ENCODE data around the gene CILP2. TPM values are rescaled to one million over a fixed set of nuclear protein-coding genes. Genes with fewer than 3 reads are reported as not detected.

CILP2 gene
- total RNA-seq, 1 donor from 2014 or later = 0.12 TPM

GRCh38 chr19:19580418-19580817 lies 42.4 kb downstream of the CILP2 start:
- Histone ChIP-seq H3K27me3 (ENCODE audit: low read depth) (no peaks in the 10 kb centered on the region), H3K36me3 (no peaks in the 10 kb centered on the region), H3K27ac (no peak overlapping the region), H3K4me1 (no peaks in the 10 kb centered on the region), H3K4me3 (no peak overlapping the region), H3K9me3 (no peaks in the 10 kb centered on the region)
- intact Hi-C loops (cut with DNase I) = no loop called here
- TF ChIP-seq, protein P1, sequence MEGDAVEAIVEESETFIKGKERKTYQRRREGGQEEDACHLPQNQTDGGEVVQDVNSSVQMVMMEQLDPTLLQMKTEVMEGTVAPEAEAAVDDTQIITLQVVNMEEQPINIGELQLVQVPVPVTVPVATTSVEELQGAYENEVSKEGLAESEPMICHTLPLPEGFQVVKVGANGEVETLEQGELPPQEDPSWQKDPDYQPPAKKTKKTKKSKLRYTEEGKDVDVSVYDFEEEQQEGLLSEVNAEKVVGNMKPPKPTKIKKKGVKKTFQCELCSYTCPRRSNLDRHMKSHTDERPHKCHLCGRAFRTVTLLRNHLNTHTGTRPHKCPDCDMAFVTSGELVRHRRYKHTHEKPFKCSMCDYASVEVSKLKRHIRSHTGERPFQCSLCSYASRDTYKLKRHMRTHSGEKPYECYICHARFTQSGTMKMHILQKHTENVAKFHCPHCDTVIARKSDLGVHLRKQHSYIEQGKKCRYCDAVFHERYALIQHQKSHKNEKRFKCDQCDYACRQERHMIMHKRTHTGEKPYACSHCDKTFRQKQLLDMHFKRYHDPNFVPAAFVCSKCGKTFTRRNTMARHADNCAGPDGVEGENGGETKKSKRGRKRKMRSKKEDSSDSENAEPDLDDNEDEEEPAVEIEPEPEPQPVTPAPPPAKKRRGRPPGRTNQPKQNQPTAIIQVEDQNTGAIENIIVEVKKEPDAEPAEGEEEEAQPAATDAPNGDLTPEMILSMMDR (IDR thresholded peaks at IDR 0.05) = no peak
- no peak for DNase-seq
- ATAC-seq = no peak

GRCh38 chr19:19581391-19581790 lies 43.3 kb downstream of the CILP2 start:
- DNase-seq (no peak), ATAC-seq (no peak)
- intact Hi-C loops (cut with DNase I) = no loop called here
- Histone ChIP-seq H3K4me1 (no peaks in the 10 kb centered on the region), H3K27ac (no peak overlapping the region), H3K9me3 (no peaks in the 10 kb centered on the region), H3K27me3 (ENCODE audit: low read depth) (no peaks in the 10 kb centered on the region), H3K36me3 (no peaks in the 10 kb centered on the region), H3K4me3 (no peak overlapping the region)
- TF ChIP-seq, protein P1 (IDR thresholded peaks at IDR 0.05) = no peak

GRCh38 chr19:19582471-19582870 lies 44.4 kb downstream of the CILP2 start:
- Histone ChIP-seq H3K27ac (no peak overlapping the region), H3K9me3 (no peaks in the 10 kb centered on the region), H3K4me1 (no peaks in the 10 kb centered on the region), H3K36me3 (no peaks in the 10 kb centered on the region), H3K4me3 (no peak overlapping the region), H3K27me3 (ENCODE audit: low read depth) (no peaks in the 10 kb centered on the region)
- no peak for ATAC-seq
- TF ChIP-seq, protein P1 (IDR thresholded peaks at IDR 0.05) = no peak
- no peak for DNase-seq
- intact Hi-C loops (cut with DNase I) = no loop called here

- TF ChIP-seq, protein P1 (IDR thresholded peaks at IDR 0.05) = no peak
- Histone ChIP-seq H3K27ac (no peak overlapping the region), H3K9me3 (no peaks in the 10 kb centered on the region), H3K27me3 (ENCODE audit: low read depth) (no peaks in the 10 kb centered on the region), H3K4me1 (no peaks in the 10 kb centered on the region), H3K36me3 (no peaks in the 10 kb centered on the region), H3K4me3 (no peak overlapping the region)
- intact Hi-C loops (cut with DNase I) = no loop called here
- no peak for ATAC-seq
- no peak for DNase-seq
These were observed 46.3 kb downstream of the CILP2 start for GRCh38 chr19:19584356-19584755.

GRCh38 chr19:19587771-19588170 lies 49.7 kb downstream of the CILP2 start:
- ATAC-seq = no peak
- TF ChIP-seq, protein P1 (IDR thresholded peaks at IDR 0.05) = no peak
- H3K4me3 ChIP-seq = no peak overlapping the region
- intact Hi-C loops (cut with DNase I) = no loop called here
- no peaks in the 10 kb centered on the region for H3K36me3 ChIP-seq
- peaks cover 15% of the 10 kb centered on the region for H3K4me1 ChIP-seq
- no peak overlapping the region for H3K27ac ChIP-seq
- no peak for DNase-seq
- H3K27me3 ChIP-seq (ENCODE audit: low read depth) = no peaks in the 10 kb centered on the region
- H3K9me3 ChIP-seq = no peaks in the 10 kb centered on the region

GRCh38 chr19:19588546-19588945 lies 50.5 kb downstream of the CILP2 start:
- intact Hi-C loops (cut with DNase I) = no loop called here
- no peaks in the 10 kb centered on the region for H3K9me3 ChIP-seq

More at GRCh38 chr19:19588546-19588945, 50.5 kb downstream of the CILP2 start:
- H3K4me1 ChIP-seq = peaks cover 15% of the 10 kb centered on the region
- H3K36me3 ChIP-seq = no peaks in the 10 kb centered on the region
- no peak overlapping the region for H3K4me3 ChIP-seq
- no peak for DNase-seq
- no peak for ATAC-seq
- TF ChIP-seq, protein P1 (IDR thresholded peaks at IDR 0.05) = no peak
- H3K27me3 ChIP-seq (ENCODE audit: low read depth) = no peaks in the 10 kb centered on the region
- no peak overlapping the region for H3K27ac ChIP-seq

Data from lower lobe of right lung (tissue), 2 donors.